Gastrocnemius medialis (tissue), 4 donors: ENCODE data around the gene PEX1.

Source experiments
- CTCF ChIP-seq, 5 experiments: fragments of 450-650 bp in 3 of 5; fragments of 200-600 bp in 2 of 5; sonication (generic) in 2 of 5; IDR thresholded peaks in 4 of 5; conservative IDR thresholded peaks in 1 of 5; 1 replicate in 4 of 5; 2 replicates in 1 of 5; pipeline ENCODE4 v1.5.1; 2016 to 2019; ENCODE audit warnings: antibody characterized with exemption in 5 of 5, mild to moderate bottlenecking in 3 of 5, moderate library complexity in 3 of 5
- POLR2A ChIP-seq, 2 donors: fragments of 450-650 bp; IDR thresholded peaks; one replicate each; pipeline ENCODE4 v1.6.1; 2017; ENCODE audit warnings: antibody characterized with exemption in 2 of 2, mild to moderate bottlenecking in 2 of 2, moderate library complexity in 2 of 2

- TF ChIP-seq CTCF (IDR thresholded peaks at IDR 0.05 in 4 of 5, conservative IDR thresholded peaks at IDR 0.05 in 1 of 5) (no peak), POLR2A (IDR thresholded peaks at IDR 0.05) (no peak)
Observed at GRCh38 chr7:92576296-92576695, 48.0 kb upstream of the PEX1 start.
